Ovary (tissue), 3 donors: ENCODE results near the gene ARF1.

Experiments
- EP300 ChIP-seq: sonication (generic); formaldehyde crosslinking; IDR thresholded peaks from one replicate; pipeline ENCODE4 v1.6.1; 2017; ENCODE audit warnings: antibody characterized with exemption
- POLR2A ChIP-seq: fragments of 450-650 bp; IDR thresholded peaks from one replicate; pipeline ENCODE4 v1.6.1; 2017; ENCODE audit warnings: antibody characterized with exemption, mild to moderate bottlenecking, moderate library complexity
- TF ChIP-seq, protein P1 (sequence below), 3 donors: fragments of 450-650 bp in 2 of 3; fragments of 200-600 bp in 1 of 3; IDR thresholded peaks; one replicate each; pipeline versions ENCODE4 v1.5.1 to v1.8.0; 2016 to 2022; ENCODE audit warnings: antibody characterized with exemption in 3 of 3, mild to moderate bottlenecking in 1 of 3
- donor health status: DM: no; HTN: no; CAD: no.

DNA sequence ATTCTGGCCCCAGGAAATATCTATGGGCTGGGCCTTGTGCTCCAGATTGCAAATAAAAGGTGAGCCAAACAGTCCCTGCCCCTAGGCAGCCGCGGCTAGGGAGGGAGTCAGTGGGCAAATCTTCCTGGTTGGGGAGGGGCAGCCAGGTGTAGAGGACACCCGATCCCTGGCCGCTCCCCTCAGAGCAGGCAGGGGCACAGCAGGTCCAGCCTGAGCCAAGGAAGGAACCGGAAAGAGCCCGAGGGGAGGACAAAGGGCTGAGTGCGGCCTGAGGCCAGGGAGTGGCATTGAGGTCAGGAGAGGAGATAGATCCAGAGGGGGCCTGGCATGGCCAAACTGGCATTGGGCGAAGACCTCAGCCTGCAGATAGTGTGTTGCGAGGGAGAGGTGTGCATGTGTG, 36.6 kb upstream of the ARF1 start:
- no peak for TF ChIP-seq POLR2A
- TF ChIP-seq, protein P1, sequence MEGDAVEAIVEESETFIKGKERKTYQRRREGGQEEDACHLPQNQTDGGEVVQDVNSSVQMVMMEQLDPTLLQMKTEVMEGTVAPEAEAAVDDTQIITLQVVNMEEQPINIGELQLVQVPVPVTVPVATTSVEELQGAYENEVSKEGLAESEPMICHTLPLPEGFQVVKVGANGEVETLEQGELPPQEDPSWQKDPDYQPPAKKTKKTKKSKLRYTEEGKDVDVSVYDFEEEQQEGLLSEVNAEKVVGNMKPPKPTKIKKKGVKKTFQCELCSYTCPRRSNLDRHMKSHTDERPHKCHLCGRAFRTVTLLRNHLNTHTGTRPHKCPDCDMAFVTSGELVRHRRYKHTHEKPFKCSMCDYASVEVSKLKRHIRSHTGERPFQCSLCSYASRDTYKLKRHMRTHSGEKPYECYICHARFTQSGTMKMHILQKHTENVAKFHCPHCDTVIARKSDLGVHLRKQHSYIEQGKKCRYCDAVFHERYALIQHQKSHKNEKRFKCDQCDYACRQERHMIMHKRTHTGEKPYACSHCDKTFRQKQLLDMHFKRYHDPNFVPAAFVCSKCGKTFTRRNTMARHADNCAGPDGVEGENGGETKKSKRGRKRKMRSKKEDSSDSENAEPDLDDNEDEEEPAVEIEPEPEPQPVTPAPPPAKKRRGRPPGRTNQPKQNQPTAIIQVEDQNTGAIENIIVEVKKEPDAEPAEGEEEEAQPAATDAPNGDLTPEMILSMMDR (IDR thresholded peaks at IDR 0.05), result no peak
- TF ChIP-seq EP300, result no peak
